Astrocyte (in vitro differentiated cells and primary cell): ENCODE results near the gene ZBTB11. TPM values are rescaled to one million over a fixed set of nuclear protein-coding genes. Genes with fewer than 3 reads are reported as not detected.

Source experiments
- DNase-seq: peaks from one replicate; pipeline ENCODE4 v3.0.0-alpha.2; 2010; ENCODE audit warnings: low read depth
- FAIRE-seq: peaks from 2 replicates; lab custom pipeline; 2011; peaks lifted over from hg19 to GRCh38; lab: Jason Lieb, UNC
- H2AFZ ChIP-seq: 2 replicates; pipeline ENCODE4 v1.6.0; 2012; ENCODE audit warnings: low read depth, low read length, inconsistent platforms
- H3K27ac ChIP-seq: 2 replicates; pipeline ENCODE4 v1.5.1; 2011; ENCODE audit warnings: low read depth, low read length, inconsistent platforms
- H3K27me3 ChIP-seq: 2 replicates; pipeline ENCODE4 v1.6.0; 2011; ENCODE audit warnings: low read length, inconsistent platforms; ENCODE audit not compliant: insufficient read depth
- H3K36me3 ChIP-seq: 2 replicates; pipeline ENCODE4 v1.5.1; 2011; ENCODE audit warnings: low read length, inconsistent platforms; ENCODE audit not compliant: insufficient read depth
- H3K4me1 ChIP-seq: 2 replicates; pipeline ENCODE4 v1.5.1; 2011; ENCODE audit warnings: low read length, inconsistent platforms; ENCODE audit not compliant: insufficient read depth
- H3K4me2 ChIP-seq: 2 replicates; pipeline ENCODE4 v1.6.0; 2012; ENCODE audit warnings: low read length, inconsistent platforms
- H3K4me3 ChIP-seq: 2 replicates; pipeline ENCODE4 v1.5.1; 2011; ENCODE audit warnings: low read depth, mild to moderate bottlenecking, low read length, inconsistent platforms; ENCODE audit not compliant: insufficient read depth
- H3K79me2 ChIP-seq: 2 replicates; pipeline ENCODE4 v1.6.0; 2012; ENCODE audit warnings: mild to moderate bottlenecking, low read length, inconsistent platforms; ENCODE audit not compliant: insufficient read depth
- H3K9ac ChIP-seq: 2 replicates; pipeline ENCODE4 v1.6.0; 2012; ENCODE audit warnings: mild to moderate bottlenecking, low read length, inconsistent platforms
- H3K9me3 ChIP-seq: 2 replicates; pipeline ENCODE4 v1.5.1; 2012; ENCODE audit warnings: low read depth, mild to moderate bottlenecking, low read length, inconsistent platforms; ENCODE audit not compliant: insufficient read depth
- H4K20me1 ChIP-seq: 2 replicates; pipeline ENCODE4 v1.6.0; 2012; ENCODE audit warnings: low read length, inconsistent platforms; ENCODE audit not compliant: insufficient read depth
- H3K27ac Mint-ChIP-seq: one replicate; pipeline ENCODE4 v1.8.0; 2021; ENCODE audit warnings: mild to moderate bottlenecking, mixed read lengths; ENCODE audit not compliant: unreplicated experiment
- H3K27me3 Mint-ChIP-seq: one replicate; pipeline ENCODE4 v1.8.0; 2021; ENCODE audit warnings: low read depth, mixed read lengths; ENCODE audit not compliant: unreplicated experiment
- H3K36me3 Mint-ChIP-seq: one replicate; pipeline ENCODE4 v1.8.0; 2021; ENCODE audit warnings: low read depth, mixed read lengths; ENCODE audit not compliant: unreplicated experiment
- H3K4me1 Mint-ChIP-seq: one replicate; pipeline ENCODE4 v1.8.0; 2021; ENCODE audit warnings: low read depth, mixed read lengths; ENCODE audit not compliant: unreplicated experiment
- H3K4me3 Mint-ChIP-seq: one replicate; pipeline ENCODE4 v1.8.0; 2021; ENCODE audit warnings: mild to moderate bottlenecking, moderate library complexity, mixed read lengths; ENCODE audit not compliant: unreplicated experiment
- H3K9me3 Mint-ChIP-seq: one replicate; pipeline ENCODE4 v1.8.0; 2021; ENCODE audit warnings: mild to moderate bottlenecking, mixed read lengths; ENCODE audit not compliant: unreplicated experiment
- CTCF ChIP-seq: IDR thresholded peaks from 2 replicates; pipeline ENCODE4 v1.5.1; 2011; ENCODE audit warnings: low read depth, mild to moderate bottlenecking, inconsistent platforms, low read length, moderate library complexity; ENCODE audit not compliant: insufficient read depth
- EZH2 ChIP-seq: IDR thresholded peaks from 2 replicates; pipeline ENCODE4 v1.6.1; 2012; ENCODE audit warnings: mild to moderate bottlenecking, low read length, inconsistent platforms; ENCODE audit not compliant: insufficient read depth
- total RNA-seq: library from RNA; stranded (reverse); gene quantifications from 2 replicates; pipeline ENCODE4 v1.2.1, GENCODE V29; 2021

Gene ZBTB11
- total RNA-seq, 1 donor from 2014 or later, result 20.9 TPM

- H3K4me1 Mint-ChIP-seq, result no peaks in the 10 kb centered on the region
- TF ChIP-seq EZH2 (no peak), CTCF (no peak)
- H3K4me3 Mint-ChIP-seq, result no peak overlapping the region
- no peak overlapping the region for H2AFZ ChIP-seq
- no peak for FAIRE-seq
- H3K27ac ChIP-seq, result no peak overlapping the region
- no peak overlapping the region for H3K4me2 ChIP-seq
- H3K4me3 ChIP-seq, result no peak overlapping the region
- no peak overlapping the region for H3K9ac ChIP-seq
- H3K36me3 Mint-ChIP-seq, result peaks cover 5% of the 10 kb centered on the region
- H3K9me3 ChIP-seq, result no peaks in the 10 kb centered on the region
- no peaks in the 10 kb centered on the region for H3K27me3 ChIP-seq
- H3K27ac Mint-ChIP-seq, result no peak overlapping the region
- no peak for DNase-seq
- no peaks in the 10 kb centered on the region for H3K36me3 ChIP-seq
- H3K9me3 Mint-ChIP-seq, result no peaks in the 10 kb centered on the region
- no peaks in the 10 kb centered on the region for H4K20me1 ChIP-seq
- H3K27me3 Mint-ChIP-seq, result no peaks in the 10 kb centered on the region
- no peaks in the 10 kb centered on the region for H3K79me2 ChIP-seq
- H3K4me1 ChIP-seq, result no peaks in the 10 kb centered on the region
These were observed 74.2 kb downstream of the ZBTB11 start for GRCh38 chr3:101602731-101603130.

Other genes with a start within 250 kb of the ZBTB11 start
- 10.7 and 10.8 TPM in 2 replicates for gene SENP7, start 163.9 kb downstream of the ZBTB11 start, total RNA-seq
- gene TRMT10C, start 115.3 kb downstream of the ZBTB11 start, total RNA-seq, result 23.0 and 26.8 TPM in 2 replicates
- gene PCNP, start 103.0 kb downstream of the ZBTB11 start, total RNA-seq, result 147 and 151 TPM in 2 replicates
- gene RPL24, start 9.6 kb upstream of the ZBTB11 start, total RNA-seq, result 939 and 1,022 TPM in 2 replicates
- 10.1 and 11.5 TPM in 2 replicates for gene CEP97, start 47.5 kb upstream of the ZBTB11 start, total RNA-seq
- 45.3 and 46.4 TPM in 2 replicates for gene NXPE3, start 102.1 kb upstream of the ZBTB11 start, total RNA-seq
- 30.6 and 39.6 TPM in 2 replicates for gene NFKBIZ, start 172.4 kb upstream of the ZBTB11 start, total RNA-seq